Hepatocyte (in vitro differentiated cells): ENCODE data around the gene SHC1. TPM values are rescaled to one million over a fixed set of nuclear protein-coding genes. Genes with fewer than 3 reads are reported as not detected.
A peak's percentile ranks its signal among the peaks of the same experiment; 100 is the strongest.

ENCODE experiments used
- DNase-seq: peaks from one replicate; pipeline ENCODE4 v3.0.0-alpha.2; 2016; ENCODE audit warnings: low spot score
- H2AFZ ChIP-seq: fragments of 200-600 bp; sonication (generic); 2 replicates; pipeline ENCODE4 v1.6.0; 2016; ENCODE audit warnings: antibody characterized with exemption, mild to moderate bottlenecking
- H3K27ac ChIP-seq: fragments of 200-600 bp; sonication (generic); 2 replicates; pipeline ENCODE4 v1.5.1; 2016; ENCODE audit warnings: mild to moderate bottlenecking
- H3K27me3 ChIP-seq: fragments of 200-600 bp; sonication (generic); 2 replicates; pipeline ENCODE4 v1.6.1; 2016
- H3K36me3 ChIP-seq: fragments of 200-600 bp; sonication (generic); replicated peaks from 2 replicates; pipeline ENCODE4 v1.5.1; 2016; ENCODE audit warnings: low read depth; ENCODE audit not compliant: insufficient read depth
- H3K4me1 ChIP-seq: fragments of 200-600 bp; sonication (generic); 2 replicates; pipeline ENCODE4 v1.5.1; 2016; ENCODE audit warnings: mild to moderate bottlenecking, moderate library complexity; ENCODE audit not compliant: insufficient read depth
- H3K4me2 ChIP-seq: fragments of 200-600 bp; sonication (generic); 2 replicates; pipeline ENCODE4 v1.6.0; 2016
- H3K4me3 ChIP-seq: fragments of 200-600 bp; sonication (generic); 2 replicates; pipeline ENCODE4 v1.5.1; 2016; ENCODE audit warnings: mild to moderate bottlenecking
- H3K79me2 ChIP-seq: fragments of 200-600 bp; sonication (generic); 2 replicates; pipeline ENCODE4 v1.6.0; 2017; ENCODE audit warnings: mild to moderate bottlenecking
- H3K9me2 ChIP-seq: fragments of 200-600 bp; sonication (generic); replicated peaks from 2 replicates; pipeline ENCODE4 v1.6.0; 2017; ENCODE audit warnings: mild to moderate bottlenecking; ENCODE audit not compliant: insufficient read depth
- H3K9me3 ChIP-seq: fragments of 200-600 bp; sonication (generic); 2 replicates; pipeline ENCODE4 v1.5.1; 2016; ENCODE audit warnings: low read depth, mild to moderate bottlenecking
- H4K20me1 ChIP-seq: fragments of 200-600 bp; sonication (generic); 2 replicates; pipeline ENCODE4 v1.6.0; 2016; ENCODE audit warnings: mild to moderate bottlenecking; ENCODE audit not compliant: insufficient read depth, poor library complexity, severe bottlenecking
- EZH2 ChIP-seq: fragments of 200-600 bp; sonication (generic); IDR thresholded peaks from 2 replicates; pipeline ENCODE4 v1.6.1; 2016; ENCODE audit warnings: antibody characterized with exemption, mild to moderate bottlenecking, borderline replicate concordance
- EZH2phosphoT487 ChIP-seq: fragments of 200-600 bp; sonication (generic); IDR thresholded peaks from one replicate; pipeline ENCODE4 v1.6.1; 2018; ENCODE audit warnings: antibody characterized with exemption, mild to moderate bottlenecking, low read depth, moderate library complexity; ENCODE audit not compliant: unreplicated experiment, severe bottlenecking
- WGBS: methylation state at CpG from one replicate; pipeline ENCODE4 v1.1.6; 2016; ENCODE audit warnings: low lambda C conversion rate; ENCODE audit errors: missing lambda C conversion rate; 5-methylcytosine and 5-hydroxymethylcytosine counted together
- polyA plus RNA-seq: library from polyadenylated mRNA; unstranded; fragments of >200 nt; fragmentation: Nextera tagmentation; extraction: Ambion mirVana; gene quantifications from 2 replicates; pipeline ENCODE4 v1.2.1, GENCODE V29; 2016
- total RNA-seq: library from RNA; depleted of rRNA; stranded (reverse); fragments of >200 nt; gene quantifications from 2 replicates; pipeline ENCODE4 v1.2.3, GENCODE V29; 2014
- TF ChIP-seq, protein P1 (sequence below): fragments of 200-600 bp; sonication (generic); IDR thresholded peaks from 2 replicates; pipeline ENCODE4 v1.5.1; 2016; ENCODE audit warnings: antibody characterized with exemption, mild to moderate bottlenecking; ENCODE audit not compliant: poor library complexity

The SHC1 gene
- total and polyA plus RNA-seq, 2 experiments from 2014 or later: 95.6 to 107 TPM

DNA sequence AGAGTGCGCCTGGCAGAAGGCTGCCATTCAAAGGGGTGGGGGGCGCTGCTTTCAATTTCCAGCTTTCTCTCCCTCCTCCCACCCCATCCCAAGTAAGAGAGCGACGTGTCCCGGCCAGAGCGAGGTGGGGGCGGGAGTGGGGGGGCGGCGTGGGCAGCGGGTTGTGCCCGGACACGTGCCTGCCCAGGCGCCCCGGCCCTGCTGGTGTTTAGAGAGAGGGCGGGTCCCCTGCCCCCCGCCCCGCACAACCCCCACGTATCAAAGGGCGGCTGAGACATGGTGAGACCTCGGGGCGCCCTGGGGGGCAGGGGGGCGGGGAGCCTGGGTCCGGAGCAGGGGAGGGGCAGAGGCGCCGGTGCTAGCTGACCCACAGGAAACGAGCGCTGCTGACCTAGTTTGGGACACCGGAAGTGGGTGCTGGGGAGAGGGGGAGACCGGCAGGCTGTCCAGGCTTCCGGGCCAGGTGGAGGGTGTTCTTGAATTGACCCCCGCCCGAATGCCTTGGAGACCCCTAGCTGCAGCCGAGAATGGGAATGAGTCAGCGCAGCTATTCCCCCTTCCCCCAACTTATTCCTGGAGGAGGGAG is 33.3 kb upstream of the SHC1 start:
- Histone ChIP-seq H3K4me1 (peaks cover 24% of the 10 kb centered on the region), H4K20me1 (peaks cover 10% of the 10 kb centered on the region), H3K4me2 (peak overlapping the region; percentile 95), H2AFZ (peak overlapping the region; percentile 41), H3K27ac (peak overlapping the region; percentile 92), H3K9me2 (no peaks in the 10 kb centered on the region), H3K27me3 (no peaks in the 10 kb centered on the region), H3K36me3 (no peaks in the 10 kb centered on the region), H3K79me2 (peaks cover 63% of the 10 kb centered on the region), H3K4me3 (peak overlapping the region; percentile 94), H3K9me3 (no peaks in the 10 kb centered on the region)
- peak; percentile 63 for DNase-seq
- WGBS: 3% methylated on average over 8 of the region's 34 CpGs
- TF ChIP-seq, protein P1, sequence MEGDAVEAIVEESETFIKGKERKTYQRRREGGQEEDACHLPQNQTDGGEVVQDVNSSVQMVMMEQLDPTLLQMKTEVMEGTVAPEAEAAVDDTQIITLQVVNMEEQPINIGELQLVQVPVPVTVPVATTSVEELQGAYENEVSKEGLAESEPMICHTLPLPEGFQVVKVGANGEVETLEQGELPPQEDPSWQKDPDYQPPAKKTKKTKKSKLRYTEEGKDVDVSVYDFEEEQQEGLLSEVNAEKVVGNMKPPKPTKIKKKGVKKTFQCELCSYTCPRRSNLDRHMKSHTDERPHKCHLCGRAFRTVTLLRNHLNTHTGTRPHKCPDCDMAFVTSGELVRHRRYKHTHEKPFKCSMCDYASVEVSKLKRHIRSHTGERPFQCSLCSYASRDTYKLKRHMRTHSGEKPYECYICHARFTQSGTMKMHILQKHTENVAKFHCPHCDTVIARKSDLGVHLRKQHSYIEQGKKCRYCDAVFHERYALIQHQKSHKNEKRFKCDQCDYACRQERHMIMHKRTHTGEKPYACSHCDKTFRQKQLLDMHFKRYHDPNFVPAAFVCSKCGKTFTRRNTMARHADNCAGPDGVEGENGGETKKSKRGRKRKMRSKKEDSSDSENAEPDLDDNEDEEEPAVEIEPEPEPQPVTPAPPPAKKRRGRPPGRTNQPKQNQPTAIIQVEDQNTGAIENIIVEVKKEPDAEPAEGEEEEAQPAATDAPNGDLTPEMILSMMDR: no peak
- TF ChIP-seq EZH2phosphoT487 (no peak), EZH2 (no peak)

- Histone ChIP-seq H3K27me3 (no peaks in the 10 kb centered on the region), H3K79me2 (peaks cover 59% of the 10 kb centered on the region), H3K36me3 (no peaks in the 10 kb centered on the region), H3K27ac (peak overlapping the region; percentile 92), H4K20me1 (peaks cover 10% of the 10 kb centered on the region), H3K9me2 (no peaks in the 10 kb centered on the region), H3K9me3 (no peaks in the 10 kb centered on the region), H3K4me3 (peak overlapping the region; percentile 94), H2AFZ (peak overlapping the region; percentile 41), H3K4me1 (peaks cover 22% of the 10 kb centered on the region), H3K4me2 (peak overlapping the region; percentile 95)
- WGBS: 2% methylated on average over 26 of the region's 37 CpGs
- TF ChIP-seq, protein P1: no peak
- TF ChIP-seq EZH2phosphoT487 (no peak), EZH2 (no peak)
- DNase-seq: peak; percentile 63
These were observed 32.7 kb upstream of the SHC1 start for GRCh38 chr1:155003227-155003765.

DNA sequence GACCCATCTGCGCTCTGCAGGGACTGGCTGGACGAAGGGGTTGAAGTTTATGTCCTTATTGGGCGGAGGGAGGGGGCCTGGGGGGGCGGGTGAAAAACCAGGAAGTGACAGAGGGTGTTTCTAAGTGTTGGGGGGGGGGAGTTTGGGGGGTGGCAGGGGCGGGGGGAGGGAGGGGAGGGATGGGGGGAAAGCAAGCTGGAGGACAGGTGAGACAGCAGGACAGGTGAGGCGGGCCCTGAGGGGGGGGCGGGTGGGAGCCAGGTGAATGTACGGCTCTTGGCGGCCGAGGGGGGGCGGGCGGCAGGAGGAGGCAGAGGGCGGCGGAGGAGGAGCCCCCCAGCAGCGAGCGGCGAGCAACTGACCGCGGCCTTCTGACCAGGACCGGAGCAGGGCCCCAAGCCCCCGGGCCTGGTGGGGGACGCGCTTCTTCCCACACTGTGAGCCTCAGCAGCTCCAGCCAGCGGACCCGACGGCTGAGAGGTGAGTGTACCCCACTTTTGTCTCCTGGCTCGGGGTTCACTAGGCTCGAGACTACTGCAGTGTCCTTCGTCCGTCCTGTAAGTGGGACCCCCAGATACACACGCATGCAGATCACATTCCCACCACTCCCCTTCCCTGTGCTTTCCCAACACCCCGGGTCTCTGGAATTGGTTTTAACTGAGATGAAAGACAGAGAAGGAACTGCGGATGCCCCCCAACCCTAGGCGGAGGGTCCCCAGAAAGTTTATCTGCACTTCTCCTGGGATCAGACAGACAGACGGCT is 32.1 kb upstream of the SHC1 start, which contains the start of gene ZBTB7B:
ZBTB7B (plus strand) TSS at position 339 of the 763 bp plus-strand sequence. CDS start 11,859 bp downstream, outside the sequence.
- H3K27me3 ChIP-seq: no peaks in the 10 kb centered on the region
- H3K9me3 ChIP-seq: no peaks in the 10 kb centered on the region
- peaks cover 17% of the 10 kb centered on the region for H3K4me1 ChIP-seq
- H3K9me2 ChIP-seq: no peaks in the 10 kb centered on the region
- H3K27ac ChIP-seq: peak within 1 kb of the TSS; percentile 98
- H3K4me2 ChIP-seq: peak within 1 kb of the TSS; percentile 95
- WGBS: 2% methylated on average over 13 of the region's 35 CpGs
- peaks cover 53% of the 10 kb centered on the region for H3K79me2 ChIP-seq
- H3K36me3 ChIP-seq: no peaks in the 10 kb centered on the region
- peaks cover 10% of the 10 kb centered on the region for H4K20me1 ChIP-seq
- H3K4me3 ChIP-seq: peak within 1 kb of the TSS; percentile 94
- TF ChIP-seq, protein P1: no peak
- TF ChIP-seq EZH2 (no peak), EZH2phosphoT487 (no peak)
- peak; percentile 77 for DNase-seq
- peak within 1 kb of the TSS; percentile 51 for H2AFZ ChIP-seq
